Peyer's patch (tissue), 4 donors: Measurements from ENCODE around the gene SCLY.
"Not testable (repeated sequence)": the region's sequence is repeated elsewhere in the genome, so short reads cannot be mapped to it uniquely, and the experiment has no call there.

Source experiments
- CTCF ChIP-seq, 6 experiments: fragments of 450-650 bp in 4 of 6; fragments of 200-600 bp in 2 of 6; sonication (generic) in 1 of 6; IDR thresholded peaks; one replicate each; pipeline ENCODE4 v1.5.1; 2017 to 2019; ENCODE audit warnings: antibody characterized with exemption in 6 of 6, mild to moderate bottlenecking in 3 of 6, moderate library complexity in 1 of 6
- POLR2A ChIP-seq, 2 donors: fragments of 450-650 bp; IDR thresholded peaks; one replicate each; pipeline ENCODE4 v1.5.1; 2017; ENCODE audit warnings: antibody characterized with exemption in 2 of 2, mild to moderate bottlenecking in 2 of 2, moderate library complexity in 2 of 2

DNA sequence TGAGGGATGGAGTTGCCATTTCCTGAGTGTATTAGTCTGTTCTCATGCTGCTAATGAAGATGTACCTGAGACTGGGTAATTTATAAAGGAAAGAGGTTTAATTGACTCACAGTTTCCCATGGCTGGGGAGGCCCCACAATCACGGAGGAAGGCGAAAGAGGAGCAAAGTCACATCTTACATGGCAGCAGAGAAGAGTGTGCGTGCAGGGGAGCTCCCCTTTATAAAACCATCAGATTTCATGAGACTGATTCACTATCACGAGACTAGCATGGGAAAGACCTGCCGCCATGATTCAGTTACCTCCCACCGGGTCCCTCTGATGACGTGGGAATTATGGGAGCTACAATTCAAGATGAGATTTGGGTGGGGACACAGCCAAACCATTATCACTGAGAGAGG lies 5.9 kb downstream of the SCLY start:
- TF ChIP-seq POLR2A, CTCF (IDR thresholded peaks at IDR 0.05): not testable (repeated sequence)
